Ishikawa (cell line): ENCODE data around the gene ARMC8.

Experiments
- CEBPB ChIP-seq: IDR thresholded peaks from 2 replicates; pipeline ENCODE4 v1.6.1; 2012
- CREB1 ChIP-seq: IDR thresholded peaks from 2 replicates; pipeline ENCODE4 v1.6.1; 2012; ENCODE audit warnings: low read depth
- EP300 ChIP-seq: IDR thresholded peaks from 2 replicates; pipeline ENCODE4 v1.6.1; 2012; ENCODE audit warnings: borderline replicate concordance
- FOXM1 ChIP-seq: IDR thresholded peaks from 2 replicates; pipeline ENCODE4 v1.6.1; 2012; ENCODE audit warnings: low read depth, borderline replicate concordance
- NFIC ChIP-seq: IDR thresholded peaks from 2 replicates; pipeline ENCODE4 v1.6.1; 2012
- TAF1 ChIP-seq: IDR thresholded peaks from 2 replicates; pipeline ENCODE4 v1.6.1; 2012; ENCODE audit warnings: low read depth, mild to moderate bottlenecking
- TF ChIP-seq, protein P1 (sequence below): IDR thresholded peaks from 2 replicates; pipeline ENCODE4 v1.6.1; 2012; ENCODE audit warnings: low read depth, mild to moderate bottlenecking
- TF ChIP-seq, protein P2 (sequence below): IDR thresholded peaks from 2 replicates; pipeline ENCODE4 v1.6.1; 2012

GRCh38 chr3:138256022-138256421 lies 68.9 kb downstream of the ARMC8 start:
- TF ChIP-seq TAF1 (no peak), CREB1 (no peak), EP300 (no peak), NFIC (no peak), CEBPB (no peak), FOXM1 (no peak)
- TF ChIP-seq, protein P1, sequence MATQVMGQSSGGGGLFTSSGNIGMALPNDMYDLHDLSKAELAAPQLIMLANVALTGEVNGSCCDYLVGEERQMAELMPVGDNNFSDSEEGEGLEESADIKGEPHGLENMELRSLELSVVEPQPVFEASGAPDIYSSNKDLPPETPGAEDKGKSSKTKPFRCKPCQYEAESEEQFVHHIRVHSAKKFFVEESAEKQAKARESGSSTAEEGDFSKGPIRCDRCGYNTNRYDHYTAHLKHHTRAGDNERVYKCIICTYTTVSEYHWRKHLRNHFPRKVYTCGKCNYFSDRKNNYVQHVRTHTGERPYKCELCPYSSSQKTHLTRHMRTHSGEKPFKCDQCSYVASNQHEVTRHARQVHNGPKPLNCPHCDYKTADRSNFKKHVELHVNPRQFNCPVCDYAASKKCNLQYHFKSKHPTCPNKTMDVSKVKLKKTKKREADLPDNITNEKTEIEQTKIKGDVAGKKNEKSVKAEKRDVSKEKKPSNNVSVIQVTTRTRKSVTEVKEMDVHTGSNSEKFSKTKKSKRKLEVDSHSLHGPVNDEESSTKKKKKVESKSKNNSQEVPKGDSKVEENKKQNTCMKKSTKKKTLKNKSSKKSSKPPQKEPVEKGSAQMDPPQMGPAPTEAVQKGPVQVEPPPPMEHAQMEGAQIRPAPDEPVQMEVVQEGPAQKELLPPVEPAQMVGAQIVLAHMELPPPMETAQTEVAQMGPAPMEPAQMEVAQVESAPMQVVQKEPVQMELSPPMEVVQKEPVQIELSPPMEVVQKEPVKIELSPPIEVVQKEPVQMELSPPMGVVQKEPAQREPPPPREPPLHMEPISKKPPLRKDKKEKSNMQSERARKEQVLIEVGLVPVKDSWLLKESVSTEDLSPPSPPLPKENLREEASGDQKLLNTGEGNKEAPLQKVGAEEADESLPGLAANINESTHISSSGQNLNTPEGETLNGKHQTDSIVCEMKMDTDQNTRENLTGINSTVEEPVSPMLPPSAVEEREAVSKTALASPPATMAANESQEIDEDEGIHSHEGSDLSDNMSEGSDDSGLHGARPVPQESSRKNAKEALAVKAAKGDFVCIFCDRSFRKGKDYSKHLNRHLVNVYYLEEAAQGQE, result no peak
- TF ChIP-seq, protein P2, sequence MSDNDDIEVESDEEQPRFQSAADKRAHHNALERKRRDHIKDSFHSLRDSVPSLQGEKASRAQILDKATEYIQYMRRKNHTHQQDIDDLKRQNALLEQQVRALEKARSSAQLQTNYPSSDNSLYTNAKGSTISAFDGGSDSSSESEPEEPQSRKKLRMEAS, result no peak
